WI38 (cell line): ENCODE measurements around the gene ZNF800.

ENCODE experiments used
- H3K4me3 ChIP-seq: 2 replicates; pipeline ENCODE4 v1.5.1; 2011; ENCODE audit warnings: low read depth, mild to moderate bottlenecking, control low read depth, low read length
- TF ChIP-seq, protein P1 (sequence below): IDR thresholded peaks from 2 replicates; pipeline ENCODE4 v1.5.1; 2012; ENCODE audit warnings: low read depth, mild to moderate bottlenecking, control low read depth, low read length

The ZNF800 gene

GRCh38 chr7:127322832-127323493, 69.5 kb downstream of the ZNF800 start:
- TF ChIP-seq, protein P1, sequence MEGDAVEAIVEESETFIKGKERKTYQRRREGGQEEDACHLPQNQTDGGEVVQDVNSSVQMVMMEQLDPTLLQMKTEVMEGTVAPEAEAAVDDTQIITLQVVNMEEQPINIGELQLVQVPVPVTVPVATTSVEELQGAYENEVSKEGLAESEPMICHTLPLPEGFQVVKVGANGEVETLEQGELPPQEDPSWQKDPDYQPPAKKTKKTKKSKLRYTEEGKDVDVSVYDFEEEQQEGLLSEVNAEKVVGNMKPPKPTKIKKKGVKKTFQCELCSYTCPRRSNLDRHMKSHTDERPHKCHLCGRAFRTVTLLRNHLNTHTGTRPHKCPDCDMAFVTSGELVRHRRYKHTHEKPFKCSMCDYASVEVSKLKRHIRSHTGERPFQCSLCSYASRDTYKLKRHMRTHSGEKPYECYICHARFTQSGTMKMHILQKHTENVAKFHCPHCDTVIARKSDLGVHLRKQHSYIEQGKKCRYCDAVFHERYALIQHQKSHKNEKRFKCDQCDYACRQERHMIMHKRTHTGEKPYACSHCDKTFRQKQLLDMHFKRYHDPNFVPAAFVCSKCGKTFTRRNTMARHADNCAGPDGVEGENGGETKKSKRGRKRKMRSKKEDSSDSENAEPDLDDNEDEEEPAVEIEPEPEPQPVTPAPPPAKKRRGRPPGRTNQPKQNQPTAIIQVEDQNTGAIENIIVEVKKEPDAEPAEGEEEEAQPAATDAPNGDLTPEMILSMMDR, result no peak
- H3K4me3 ChIP-seq, result no peak overlapping the region

- TF ChIP-seq, protein P1, result no peak
Observed at GRCh38 chr7:127322351-127322750, 70.2 kb downstream of the ZNF800 start.

GRCh38 chr7:127320974-127321373, 71.5 kb downstream of the ZNF800 start:
- TF ChIP-seq, protein P1, result no peak
- H3K4me3 ChIP-seq, result no peak overlapping the region

More at GRCh38 chr7:127322351-127322750, 70.2 kb downstream of the ZNF800 start:
- H3K4me3 ChIP-seq, result no peak overlapping the region
